Umbilical cord (tissue), 2 donors: Measurements from ENCODE around the gene OR4C15. TPM values are rescaled to one million over a fixed set of nuclear protein-coding genes. Genes with fewer than 3 reads are reported as not detected.

Source experiments
- DNase-seq: peaks from one replicate; pipeline ENCODE4 v3.0.0-alpha.2; 2015; ENCODE audit warnings: low spot score
- total RNA-seq: library from RNA; depleted of rRNA; stranded (reverse); fragments of >200 nt; gene quantifications from one replicate; pipeline ENCODE4 v1.2.3, GENCODE V29; 2014; ENCODE audit warnings: low replicate concordance; ENCODE audit not compliant: insufficient read depth

The OR4C15 gene
- not detected for total RNA-seq

- no peak for DNase-seq
Observed at GRCh38 chr11:55554169-55554568, at the start of gene OR4C15. TSS of gene OR4C15 (plus strand) at chr11:55554469. CDS start at chr11:55554469, 0 bp downstream.

GRCh38 chr11:55571828-55572227 lies 17.6 kb downstream of the OR4C15 start, which contains the start of gene OR4C16:
TSS of gene OR4C16 (plus strand) at chr11:55572128. CDS start at chr11:55572128, 0 bp downstream.
- no peak for DNase-seq

GRCh38 chr11:55572548-55572947 lies 18.3 kb downstream of the OR4C15 start:
- DNase-seq, result no peak

Other genes starting within 250 kb of the OR4C15 start
- gene OR4A16, start 211.3 kb upstream of the OR4C15 start, total RNA-seq, result 4.8 TPM
- 5.1 TPM for gene OR4A15, start 186.5 kb upstream of the OR4C15 start, total RNA-seq
- 9.6 TPM for gene OR4C16, start 17.7 kb downstream of the OR4C15 start, total RNA-seq
- gene OR4C11, start 53.2 kb downstream of the OR4C15 start, total RNA-seq, result 6.3 TPM
- 3.6 TPM for gene OR4P4, start 80.6 kb downstream of the OR4C15 start, total RNA-seq
- gene OR4S2, start 93.9 kb downstream of the OR4C15 start, total RNA-seq, result 0.48 TPM
- gene OR4C6, start 107.7 kb downstream of the OR4C15 start, total RNA-seq, result 0.72 TPM
- gene OR5D13, start 219.0 kb downstream of the OR4C15 start, total RNA-seq, result 9.9 TPM
- gene OR5D14, start 241.1 kb downstream of the OR4C15 start, total RNA-seq, result 1.9 TPM